ENCODE data around the gene ASXL1. TPM values are rescaled to one million over a fixed set of nuclear protein-coding genes. Genes with fewer than 3 reads are reported as not detected.

The ASXL1 gene
- total and polyA plus RNA-seq, 9 of the 15 experiments (the other 6 are each of a cell fraction or from before 2014, with no cell fraction given) = 6.5 to 65.3 (median 32.3) TPM

GRCh38 chr20:32466739-32467505 lies 108.8 kb downstream of the ASXL1 start:
- intact Hi-C loops (cut with micrococcal nuclease) (no loop called here), in situ Hi-C loops (cut with MboI) (no loop called here)
- H3K9ac ChIP-seq (ENCODE audit: insufficient read depth in 1 of 2, low read depth in 2 of 2, low read length in 2 of 2) = peak overlapping the region in 1 of 2 experiments; percentile 78; a peak in 2 of 4 replicates
- peaks cover 33% of the 10 kb centered on the region for H3K79me2 ChIP-seq (ENCODE audit: control insufficient read depth, insufficient read depth, low read length)
- 78% methylated on average over 11 of the region's 16 CpGs for WGBS (ENCODE audit: insufficient coverage, low coverage, missing lambda C conversion rate)
- no peaks in the 10 kb centered on the region for H3K9me1 ChIP-seq (ENCODE audit: control insufficient read depth, insufficient read depth, low read length)
- peaks cover 80% of the 10 kb centered on the region; the same call in 2 of the 3 replicates for H3K36me3 ChIP-seq (ENCODE audit: control insufficient read depth, insufficient read depth, low read length)
- CTCF ChIA-PET (ENCODE audit: low intra/inter-chr PET ratio) = interaction anchor here (0.5 kb wide), 1 partner anchor 16 kb away, joined by 3 read pairs; no protein-coding TSS in a partner anchor
- FAIRE-seq (no peak), DNase-seq (ENCODE audit: extremely low read depth in 1 of 4, low spot score in 3 of 4) (no peak), ATAC-seq (no peak)
- peaks cover 0 to 72% of the 10 kb centered on the region in 2 experiments; a peak in 2 of 5 replicates for H3K4me1 ChIP-seq (replicated peaks in 1 of 2; ENCODE audit: control insufficient read depth in 2 of 2, insufficient read depth in 2 of 2, low read length in 2 of 2)
- no peaks in the 10 kb centered on the region for H3K9me3 ChIP-seq (replicated peaks; ENCODE audit: control insufficient read depth, insufficient read depth, low read depth, low read length)
- H4K20me1 ChIP-seq (replicated peaks; ENCODE audit: control insufficient read depth, insufficient read depth, low read length) = peaks cover 11% of the 10 kb centered on the region
- H2AFZ ChIP-seq (ENCODE audit: low read depth, low read length) = no peak overlapping the region
- H3K27me3 ChIP-seq (ENCODE audit: control insufficient read depth in 2 of 2, insufficient read depth in 2 of 2, low read length in 2 of 2) = no peaks in the 10 kb centered on the region
- BruUV-seq (replicated peaks) = no TSS peak
- H3K27ac ChIP-seq (ENCODE audit: extremely low read depth, low read depth, low read length) = no peak overlapping the region
- no peak overlapping the region for H3K4me3 ChIP-seq
- H3K4me2 ChIP-seq (ENCODE audit: insufficient read depth, low read length) = no peak overlapping the region
- POLR2A ChIA-PET = interaction anchor here (1.0 to 1.1 kb wide), 2 partner anchors 23 to 30 kb away, joined by 3 read pairs; no protein-coding TSS in a partner anchor
- TF ChIP-seq TBL1XR1 (IDR thresholded peaks at IDR 0.05; ENCODE audit: low read length in 2 of 2) = no peak
- TF ChIP-seq HIVEP1 (CRISPR knock-in tag; IDR thresholded peaks at IDR 0.05) = no peak
- TF ChIP-seq TFE3 (CRISPR knock-in tag; IDR thresholded peaks at IDR 0.05) = no peak
- no peak for TF ChIP-seq ZNF764 (CRISPR knock-in tag; IDR thresholded peaks at IDR 0.05; ENCODE audit: low read depth)
- no peak for TF ChIP-seq GATAD2B (IDR thresholded peaks at IDR 0.05; ENCODE audit: borderline replicate concordance)
- no peak for TF ChIP-seq SFPQ (IDR thresholded peaks at IDR 0.05; ENCODE audit: low read depth, low read length)
- TF ChIP-seq CEBPG (CRISPR knock-in tag; IDR thresholded peaks at IDR 0.05) = no peak
- TF ChIP-seq CEBPG (tag; conservative IDR thresholded peaks at IDR 0.05 in 1 of 2, IDR thresholded peaks at IDR 0.05 in 1 of 2) = no peak
- TF ChIP-seq CGGBP1 (CRISPR knock-in tag; IDR thresholded peaks at IDR 0.05) = no peak
- TF ChIP-seq KLF13 (tag; IDR thresholded peaks at IDR 0.05; ENCODE audit: borderline replicate concordance, low read depth) = no peak
- TF ChIP-seq ZNF282 (CRISPR knock-in tag; IDR thresholded peaks at IDR 0.05) = no peak
- no peak for TF ChIP-seq SP1 (CRISPR knock-in tag; IDR thresholded peaks at IDR 0.05)
- no peak for TF ChIP-seq CCNT2 (IDR thresholded peaks at IDR 0.05; ENCODE audit: borderline replicate concordance, extremely low read depth, insufficient read length, low read depth, low read length)
- TF ChIP-seq PPARD (CRISPR knock-in tag; IDR thresholded peaks at IDR 0.05) = no peak
- no peak for TF ChIP-seq FOXP4 (CRISPR knock-in tag; IDR thresholded peaks at IDR 0.05; ENCODE audit: borderline replicate concordance)
